NCI-H345 treated with DMSO at 0.1 percent for 48 hours (cell line): ENCODE results near the gene THTPA.
A peak's percentile ranks its signal among the peaks of the same experiment; 100 is the strongest.

Source experiments
- DNase-seq: peaks from one replicate; lab custom pipeline; 2025; ENCODE audit not compliant: unreplicated experiment; lab: John Stamatoyannopoulos, UW

The THTPA gene

GRCh38 chr14:23567186-23568020 lies 11.3 kb downstream of the THTPA start, which contains the start of gene AP1G2:
AP1G2 (minus strand) TSS chr14:23567791; CDS start chr14:23567314, 477 bp downstream.
- peak; percentile 79 for DNase-seq

GRCh38 chr14:23568021-23568599 lies 12.0 kb downstream of the THTPA start:
- no peak for DNase-seq

DNA sequence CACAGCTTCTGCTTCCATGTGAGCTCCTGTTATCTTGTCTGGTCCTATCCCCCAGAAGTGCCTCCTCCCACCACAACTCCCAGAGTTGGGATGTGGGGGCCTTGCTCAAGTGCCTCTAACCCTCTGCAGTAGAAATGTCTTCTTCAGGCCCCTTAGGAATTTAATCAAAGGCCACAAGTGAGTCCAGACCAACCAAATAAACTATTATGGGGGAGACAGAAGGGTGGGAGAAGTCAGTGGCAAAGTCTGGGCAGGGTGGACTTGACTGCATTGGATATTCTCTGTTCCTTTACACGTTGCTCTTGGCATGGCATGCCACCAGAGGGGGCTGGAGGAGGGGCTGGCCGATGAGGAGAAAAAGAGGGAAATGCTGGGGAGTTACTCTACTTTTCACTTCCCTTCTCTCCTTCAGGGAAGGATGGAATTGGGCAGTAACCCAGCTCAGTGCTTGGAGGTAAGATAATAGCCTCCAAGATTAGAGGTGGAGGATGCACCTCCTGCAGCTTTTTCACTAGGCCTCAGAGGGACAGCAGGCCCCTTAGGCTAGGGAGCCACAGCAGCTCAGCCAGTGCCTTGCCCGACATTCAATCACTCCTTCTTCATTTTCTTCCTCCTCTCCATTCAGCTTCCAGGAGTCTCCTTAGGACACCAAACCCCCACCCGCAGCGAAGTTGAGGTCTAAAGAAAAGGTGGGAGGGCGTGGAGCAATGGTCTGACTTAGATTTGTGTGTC lies 12.7 kb downstream of the THTPA start:
- DNase-seq: no peak

GRCh38 chr14:23569443-23570151 lies 13.5 kb downstream of the THTPA start:
- no peak for DNase-seq

GRCh38 chr14:23570806-23571483 lies 14.9 kb downstream of the THTPA start:
- no peak for DNase-seq

DNA sequence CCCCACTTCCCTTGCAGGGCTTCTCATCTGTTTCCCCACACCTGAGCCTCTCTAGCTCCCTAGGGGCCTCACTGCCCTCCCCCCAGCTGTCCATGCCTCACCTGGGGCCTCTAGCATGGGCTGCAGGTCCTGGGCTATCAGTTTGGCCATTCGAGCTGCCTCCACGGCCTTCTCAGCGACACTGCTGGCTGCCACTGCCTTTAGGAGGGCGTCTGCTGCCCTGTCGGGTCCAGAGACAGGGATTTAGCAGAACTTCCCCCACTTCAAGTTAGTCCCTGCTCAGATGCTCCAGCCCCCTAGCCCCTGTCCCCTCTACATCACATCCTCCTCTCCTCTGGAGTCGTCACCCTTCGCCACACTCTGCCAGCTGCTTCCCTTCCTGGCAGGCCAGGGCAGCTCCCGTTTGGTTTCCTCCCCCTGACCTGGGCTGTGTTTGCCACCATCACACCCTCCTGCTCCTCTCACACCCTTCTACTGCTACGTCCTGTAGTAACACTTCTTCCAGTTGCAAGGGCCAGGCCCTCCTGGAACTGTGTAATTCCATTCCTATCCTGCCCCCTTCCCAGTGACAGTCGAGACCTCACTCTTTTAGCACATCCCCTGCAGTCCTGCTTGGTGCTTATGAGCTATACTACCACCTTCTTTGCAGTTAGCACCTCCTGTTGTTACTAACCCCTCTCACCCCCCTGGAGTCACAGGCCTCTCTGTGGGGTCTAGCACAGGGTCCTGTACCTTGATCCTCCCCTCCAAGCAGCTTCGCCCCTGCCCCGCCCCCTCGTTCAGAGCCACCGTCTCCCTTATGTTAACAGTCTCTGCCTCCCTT lies 15.8 kb downstream of the THTPA start:
- no peak for DNase-seq

GRCh38 chr14:23572524-23572828 lies 16.4 kb downstream of the THTPA start:
- DNase-seq: no peak

GRCh38 chr14:23572836-23573235 lies 16.8 kb downstream of the THTPA start:
- DNase-seq: no peak

DNA sequence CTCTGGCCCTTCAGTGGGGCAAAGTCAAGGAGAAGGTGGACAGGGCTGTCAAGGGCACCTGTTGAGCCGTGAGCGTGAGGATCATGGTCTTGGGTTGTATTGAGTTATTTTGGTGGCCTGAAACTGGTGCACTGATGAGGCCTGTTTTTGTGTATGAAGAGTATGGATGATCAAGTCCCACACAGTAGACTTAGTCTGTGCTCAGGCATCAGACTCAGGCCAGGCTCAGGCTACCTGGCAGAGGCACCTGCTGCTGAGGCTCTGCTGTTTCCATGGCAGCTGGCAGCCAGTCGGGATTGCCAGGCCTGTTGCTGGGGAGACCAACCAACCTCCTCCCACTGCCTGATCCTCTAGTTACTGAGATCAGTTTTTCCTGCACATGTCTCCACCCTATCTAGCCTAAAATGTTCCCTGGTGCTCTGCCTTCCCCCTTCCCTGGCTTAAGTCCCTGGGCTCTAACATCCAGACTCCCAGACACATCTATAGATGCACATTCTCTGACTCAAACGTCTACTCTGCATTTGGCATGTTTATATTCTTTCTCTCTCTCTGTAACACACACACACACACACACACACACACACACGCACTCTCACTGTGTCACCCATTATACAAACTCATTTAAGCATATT lies 17.4 kb downstream of the THTPA start:
- peak; percentile 17 for DNase-seq

GRCh38 chr14:23577004-23577681 lies 21.1 kb downstream of the THTPA start:
- DNase-seq: no peak

- no peak for DNase-seq
These were observed 21.8 kb downstream of the THTPA start for GRCh38 chr14:23577710-23578392.

DNA sequence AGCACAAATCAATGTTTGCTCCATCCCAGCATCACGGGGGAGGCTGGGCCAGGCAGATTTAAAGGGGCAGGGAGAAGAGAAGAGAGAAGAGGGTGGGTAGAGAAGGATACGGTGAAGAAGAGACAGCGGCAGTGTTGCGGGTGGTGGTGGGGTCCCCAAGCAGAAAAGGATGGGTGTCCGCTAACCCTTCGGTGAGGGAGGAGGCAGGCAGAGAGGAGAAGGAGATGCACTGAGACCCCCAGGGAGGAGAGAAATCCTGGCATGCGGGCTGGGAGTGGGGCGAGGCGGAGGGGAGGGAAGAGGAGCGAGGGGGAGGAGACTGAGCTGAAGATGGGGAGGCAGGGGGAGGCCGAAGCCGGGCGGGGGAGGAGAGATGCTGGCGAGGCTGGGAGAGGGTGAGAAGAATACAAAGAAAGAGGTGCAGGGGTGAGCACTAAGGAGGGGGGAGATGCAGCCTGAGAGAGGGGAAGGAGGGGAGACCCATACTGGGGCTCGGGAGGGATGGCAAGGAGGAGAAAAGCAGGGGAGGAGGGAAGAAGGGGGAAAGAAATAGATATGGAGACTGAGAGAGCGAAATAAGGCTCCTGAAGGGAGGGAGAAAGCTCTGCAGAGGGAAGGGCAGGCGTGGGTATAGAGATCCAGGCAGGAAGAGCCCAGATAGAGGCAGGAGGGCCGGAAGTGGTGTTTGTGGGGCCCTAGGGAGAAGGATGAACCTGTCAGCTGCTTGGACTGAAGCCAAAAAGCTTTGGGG lies 22.7 kb downstream of the THTPA start, which contains the start of gene JPH4:
JPH4 (minus strand) TSS at position 231 of the 751 bp plus-strand sequence. CDS start 1,337 bp downstream, outside the sequence.
- DNase-seq: no peak

- no peak for DNase-seq
These were observed 23.2 kb downstream of the THTPA start for GRCh38 chr14:23579311-23579630.

GRCh38 chr14:23579739-23580138 lies 23.7 kb downstream of the THTPA start:
- no peak for DNase-seq

DNA sequence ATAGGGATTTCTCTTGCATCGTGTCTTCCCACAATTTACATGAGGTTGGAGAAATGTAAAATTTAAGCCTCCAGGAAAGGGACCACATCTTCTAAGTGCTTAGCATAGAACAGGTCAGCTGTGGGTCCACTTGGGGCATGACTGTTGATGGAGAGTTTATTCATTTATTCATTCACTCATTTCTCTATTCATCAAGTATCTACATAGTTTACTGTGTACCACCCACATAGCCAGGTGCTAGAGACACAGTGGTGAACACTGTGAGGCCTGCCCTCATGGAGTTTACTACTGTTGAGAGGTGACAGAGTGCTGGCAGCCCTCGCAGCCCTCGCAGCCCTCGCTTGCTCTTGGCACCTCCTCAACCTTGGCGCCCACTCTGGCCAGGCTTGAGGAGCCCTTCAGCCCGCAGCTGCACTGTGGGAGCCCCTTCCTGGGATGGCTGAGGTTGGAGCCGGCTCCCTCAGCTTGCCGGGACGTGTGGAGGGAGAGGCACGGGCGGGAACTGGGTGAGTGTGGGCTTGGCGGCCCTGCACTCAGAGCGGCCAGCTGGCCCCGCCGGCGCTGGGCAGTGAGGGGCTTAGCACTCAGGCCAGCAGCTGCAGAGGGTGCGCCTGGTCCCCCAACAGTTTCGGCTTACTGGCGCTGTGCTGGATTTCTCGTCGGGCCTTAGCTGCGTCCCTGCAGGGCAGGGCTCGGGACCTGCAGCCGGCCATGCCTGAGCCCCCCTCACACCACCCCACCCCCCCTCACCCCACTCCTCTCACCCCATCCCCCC lies 24.3 kb downstream of the THTPA start:
- no peak for DNase-seq

DNA sequence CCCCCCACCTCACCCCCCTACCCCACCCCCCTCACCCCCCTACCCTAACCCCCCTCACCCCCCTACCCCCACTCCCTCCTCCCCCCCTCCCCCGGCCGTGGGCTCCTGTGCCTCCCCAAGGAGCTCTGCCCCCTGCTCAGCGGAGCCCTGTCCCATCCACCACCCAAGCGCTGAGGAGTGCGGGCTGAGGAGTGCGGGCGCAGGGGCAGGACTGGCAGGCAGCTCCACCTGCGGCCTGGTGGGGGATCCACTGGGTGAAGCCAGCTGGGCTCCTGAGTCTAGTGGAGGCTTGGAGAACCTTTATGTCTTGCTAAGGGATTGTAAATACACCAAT lies 24.8 kb downstream of the THTPA start:
- DNase-seq: no peak
